ENCODE measurements around the gene CBLC.
"Not testable (repeated sequence)": the region's sequence is repeated elsewhere in the genome, so short reads cannot be mapped to it uniquely, and the experiment has no call there.

CBLC gene

GRCh38 chr19:44765949-44766335, 11.7 kb upstream of the CBLC start:
- DNase-seq, result no peak

GRCh38 chr19:44767295-44768180, 10.2 kb upstream of the CBLC start:
- DNase-seq, result peak; percentile 46

GRCh38 chr19:44770550-44771257, 7.0 kb upstream of the CBLC start:
- DNase-seq, result peak; percentile 97

GRCh38 chr19:44772144-44772543, 5.5 kb upstream of the CBLC start:
- DNase-seq, result not testable (repeated sequence)

- DNase-seq, result no peak
Observed at GRCh38 chr19:44772959-44773358, 4.7 kb upstream of the CBLC start.

- no peak for DNase-seq
Observed at GRCh38 chr19:44775676-44776240, 1.9 kb upstream of the CBLC start.

GRCh38 chr19:44776402-44777096, 1.1 kb upstream of the CBLC start:
- no peak for DNase-seq

- DNase-seq, result no peak
Observed at GRCh38 chr19:44779150-44779549, 1.5 kb downstream of the CBLC start.

GRCh38 chr19:44781694-44782093, 4.0 kb downstream of the CBLC start:
- not testable (repeated sequence) for DNase-seq

GRCh38 chr19:44782729-44783128, 5.0 kb downstream of the CBLC start:
- no peak for DNase-seq

GRCh38 chr19:44783545-44783944, 5.9 kb downstream of the CBLC start:
- DNase-seq, result no peak

- DNase-seq, result no peak
Observed at GRCh38 chr19:44785271-44785670, 7.6 kb downstream of the CBLC start.

GRCh38 chr19:44785993-44786392, 8.3 kb downstream of the CBLC start:
- DNase-seq, result no peak

GRCh38 chr19:44788971-44789370, 11.3 kb downstream of the CBLC start:
- no peak for DNase-seq

GRCh38 chr19:44789943-44790483, 12.3 kb downstream of the CBLC start:
- DNase-seq, result no peak

- DNase-seq, result no peak
Observed at GRCh38 chr19:44792281-44792680, 14.6 kb downstream of the CBLC start.

GRCh38 chr19:44794610-44795009, 16.9 kb downstream of the CBLC start:
- DNase-seq, result no peak

- DNase-seq, result no peak
Observed at GRCh38 chr19:44795398-44795987, 17.8 kb downstream of the CBLC start.

- no peak for DNase-seq
Observed at GRCh38 chr19:44796701-44797115, 19.0 kb downstream of the CBLC start.

- no peak for DNase-seq
Observed at GRCh38 chr19:44799627-44800346, 22.1 kb downstream of the CBLC start.

GRCh38 chr19:44800461-44800860, 22.8 kb downstream of the CBLC start:
- DNase-seq, result peak; percentile 73
